ENCODE measurements around the gene SHROOM3.

DNA sequence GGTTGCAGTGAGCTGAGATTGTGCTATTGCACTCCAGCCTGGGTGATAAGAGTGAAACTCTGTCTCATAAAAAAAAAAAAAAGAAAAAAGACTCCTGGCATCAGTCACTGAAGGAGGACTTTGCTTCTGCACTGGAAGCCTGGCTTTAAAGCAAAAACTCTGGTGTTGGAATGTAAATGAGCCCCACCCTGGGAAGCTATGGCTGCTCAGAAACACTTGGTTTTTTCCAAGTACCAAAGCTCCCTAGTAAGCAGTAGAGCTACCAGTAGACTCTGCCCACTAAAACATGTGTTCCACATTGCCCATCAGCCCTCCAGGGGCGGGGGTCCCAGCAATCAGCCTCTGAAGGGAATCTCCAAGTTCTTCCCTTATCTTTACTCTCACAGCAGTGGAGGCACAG is 154.4 kb downstream of the SHROOM3 start:
- TF ChIP-seq POLR2AphosphoS5 (IDR thresholded peaks at IDR 0.05; ENCODE audit: low read depth, low read length) = no peak
- TF ChIP-seq ZNF772 (CRISPR knock-in tag; IDR thresholded peaks at IDR 0.05) = no peak
- TF ChIP-seq, protein P1, sequence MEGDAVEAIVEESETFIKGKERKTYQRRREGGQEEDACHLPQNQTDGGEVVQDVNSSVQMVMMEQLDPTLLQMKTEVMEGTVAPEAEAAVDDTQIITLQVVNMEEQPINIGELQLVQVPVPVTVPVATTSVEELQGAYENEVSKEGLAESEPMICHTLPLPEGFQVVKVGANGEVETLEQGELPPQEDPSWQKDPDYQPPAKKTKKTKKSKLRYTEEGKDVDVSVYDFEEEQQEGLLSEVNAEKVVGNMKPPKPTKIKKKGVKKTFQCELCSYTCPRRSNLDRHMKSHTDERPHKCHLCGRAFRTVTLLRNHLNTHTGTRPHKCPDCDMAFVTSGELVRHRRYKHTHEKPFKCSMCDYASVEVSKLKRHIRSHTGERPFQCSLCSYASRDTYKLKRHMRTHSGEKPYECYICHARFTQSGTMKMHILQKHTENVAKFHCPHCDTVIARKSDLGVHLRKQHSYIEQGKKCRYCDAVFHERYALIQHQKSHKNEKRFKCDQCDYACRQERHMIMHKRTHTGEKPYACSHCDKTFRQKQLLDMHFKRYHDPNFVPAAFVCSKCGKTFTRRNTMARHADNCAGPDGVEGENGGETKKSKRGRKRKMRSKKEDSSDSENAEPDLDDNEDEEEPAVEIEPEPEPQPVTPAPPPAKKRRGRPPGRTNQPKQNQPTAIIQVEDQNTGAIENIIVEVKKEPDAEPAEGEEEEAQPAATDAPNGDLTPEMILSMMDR (CRISPR knock-in tag; IDR thresholded peaks at IDR 0.05) = no peak
- no peak for TF ChIP-seq TCF12 (IDR thresholded peaks at IDR 0.05)
- TF ChIP-seq TCF12 (CRISPR knock-in tag; IDR thresholded peaks at IDR 0.05) = no peak
- TF ChIP-seq ELF1 (CRISPR knock-in tag; IDR thresholded peaks at IDR 0.05) = no peak
- TF ChIP-seq ISL2 (CRISPR knock-in tag; IDR thresholded peaks at IDR 0.05) = no peak
- TF ChIP-seq, protein P2, sequence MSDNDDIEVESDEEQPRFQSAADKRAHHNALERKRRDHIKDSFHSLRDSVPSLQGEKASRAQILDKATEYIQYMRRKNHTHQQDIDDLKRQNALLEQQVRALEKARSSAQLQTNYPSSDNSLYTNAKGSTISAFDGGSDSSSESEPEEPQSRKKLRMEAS (IDR thresholded peaks at IDR 0.05) = no peak
- TF ChIP-seq, protein P3, sequence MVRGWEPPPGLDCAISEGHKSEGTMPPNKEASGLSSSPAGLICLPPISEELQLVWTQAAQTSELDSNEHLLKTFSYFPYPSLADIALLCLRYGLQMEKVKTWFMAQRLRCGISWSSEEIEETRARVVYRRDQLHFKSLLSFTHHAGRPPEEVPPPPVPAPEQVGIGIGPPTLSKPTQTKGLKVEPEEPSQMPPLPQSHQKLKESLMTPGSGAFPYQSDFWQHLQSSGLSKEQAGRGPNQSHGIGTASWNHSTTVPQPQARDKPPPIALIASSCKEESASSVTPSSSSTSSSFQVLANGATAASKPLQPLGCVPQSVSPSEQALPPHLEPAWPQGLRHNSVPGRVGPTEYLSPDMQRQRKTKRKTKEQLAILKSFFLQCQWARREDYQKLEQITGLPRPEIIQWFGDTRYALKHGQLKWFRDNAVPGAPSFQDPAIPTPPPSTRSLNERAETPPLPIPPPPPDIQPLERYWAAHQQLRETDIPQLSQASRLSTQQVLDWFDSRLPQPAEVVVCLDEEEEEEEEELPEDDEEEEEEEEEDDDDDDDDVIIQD (CRISPR knock-in tag; IDR thresholded peaks at IDR 0.05; ENCODE audit: low read depth) = no peak
- no peak for TF ChIP-seq SUZ12 (IDR thresholded peaks at IDR 0.05; ENCODE audit: low read depth, low read length)
- TF ChIP-seq ZNF761 (CRISPR knock-in tag; conservative IDR thresholded peaks at IDR 0.05) = no peak
- TF ChIP-seq ZNF644 (CRISPR knock-in tag; IDR thresholded peaks at IDR 0.05; ENCODE audit: low read depth) = no peak
- TF ChIP-seq, protein P4, sequence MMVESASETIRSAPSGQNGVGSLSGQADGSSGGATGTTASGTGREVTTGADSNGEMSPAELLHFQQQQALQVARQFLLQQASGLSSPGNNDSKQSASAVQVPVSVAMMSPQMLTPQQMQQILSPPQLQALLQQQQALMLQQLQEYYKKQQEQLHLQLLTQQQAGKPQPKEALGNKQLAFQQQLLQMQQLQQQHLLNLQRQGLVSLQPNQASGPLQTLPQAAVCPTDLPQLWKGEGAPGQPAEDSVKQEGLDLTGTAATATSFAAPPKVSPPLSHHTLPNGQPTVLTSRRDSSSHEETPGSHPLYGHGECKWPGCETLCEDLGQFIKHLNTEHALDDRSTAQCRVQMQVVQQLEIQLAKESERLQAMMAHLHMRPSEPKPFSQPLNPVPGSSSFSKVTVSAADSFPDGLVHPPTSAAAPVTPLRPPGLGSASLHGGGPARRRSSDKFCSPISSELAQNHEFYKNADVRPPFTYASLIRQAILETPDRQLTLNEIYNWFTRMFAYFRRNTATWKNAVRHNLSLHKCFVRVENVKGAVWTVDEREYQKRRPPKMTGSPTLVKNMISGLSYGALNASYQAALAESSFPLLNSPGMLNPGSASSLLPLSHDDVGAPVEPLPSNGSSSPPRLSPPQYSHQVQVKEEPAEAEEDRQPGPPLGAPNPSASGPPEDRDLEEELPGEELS (CRISPR knock-in tag; IDR thresholded peaks at IDR 0.05) = no peak
- TF ChIP-seq ZNF350 (CRISPR knock-in tag; IDR thresholded peaks at IDR 0.05; ENCODE audit: borderline replicate concordance, low read depth) = no peak
- TF ChIP-seq, protein P5, sequence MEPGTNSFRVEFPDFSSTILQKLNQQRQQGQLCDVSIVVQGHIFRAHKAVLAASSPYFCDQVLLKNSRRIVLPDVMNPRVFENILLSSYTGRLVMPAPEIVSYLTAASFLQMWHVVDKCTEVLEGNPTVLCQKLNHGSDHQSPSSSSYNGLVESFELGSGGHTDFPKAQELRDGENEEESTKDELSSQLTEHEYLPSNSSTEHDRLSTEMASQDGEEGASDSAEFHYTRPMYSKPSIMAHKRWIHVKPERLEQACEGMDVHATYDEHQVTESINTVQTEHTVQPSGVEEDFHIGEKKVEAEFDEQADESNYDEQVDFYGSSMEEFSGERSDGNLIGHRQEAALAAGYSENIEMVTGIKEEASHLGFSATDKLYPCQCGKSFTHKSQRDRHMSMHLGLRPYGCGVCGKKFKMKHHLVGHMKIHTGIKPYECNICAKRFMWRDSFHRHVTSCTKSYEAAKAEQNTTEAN (CRISPR knock-in tag; conservative IDR thresholded peaks at IDR 0.05) = no peak

All from HepG2 (cell line).